ENCODE data around the gene ZBTB37. TPM values are rescaled to one million over a fixed set of nuclear protein-coding genes. Genes with fewer than 3 reads are reported as not detected.
"Not testable (repeated sequence)": the region's sequence is repeated elsewhere in the genome, so short reads cannot be mapped to it uniquely, and the experiment has no call there.

ZBTB37 gene
- total RNA-seq, 1 experiment from 2014 or later = 2.6 TPM

- no peak for DNase-seq (ENCODE audit: low spot score)
Observed at GRCh38 chr1:173865468-173866164, 2.6 kb upstream of the ZBTB37 start.

- no peak for DNase-seq (ENCODE audit: low spot score)
Observed at GRCh38 chr1:173866413-173867115, 1.6 kb upstream of the ZBTB37 start.

GRCh38 chr1:173867141-173867752 lies 933 bp upstream of the ZBTB37 start:
- no peak for DNase-seq (ENCODE audit: low spot score)

GRCh38 chr1:173867753-173868265 lies 371 bp upstream of the ZBTB37 start, which contains the start of gene GAS5:
Gene GAS5, minus strand, starts transcription at chr1:173867989.
- DNase-seq (ENCODE audit: low spot score) = peak; percentile 99

GRCh38 chr1:173869021-173869359 lies 810 bp downstream of the ZBTB37 start:
- peak; percentile 67 for DNase-seq (ENCODE audit: low spot score)

- DNase-seq (ENCODE audit: low spot score) = no peak
Observed at GRCh38 chr1:173870252-173871075, 2.3 kb downstream of the ZBTB37 start.

GRCh38 chr1:173871091-173871490 lies 2.9 kb downstream of the ZBTB37 start:
- no peak for DNase-seq (ENCODE audit: low spot score)

GRCh38 chr1:173871500-173871899 lies 3.3 kb downstream of the ZBTB37 start:
- DNase-seq (ENCODE audit: low spot score) = no peak

GRCh38 chr1:173876732-173877131 lies 8.6 kb downstream of the ZBTB37 start:
- no peak for DNase-seq (ENCODE audit: low spot score)

- no peak for DNase-seq (ENCODE audit: low spot score)
Observed at GRCh38 chr1:173878251-173878650, 10.1 kb downstream of the ZBTB37 start.

- not testable (repeated sequence) for DNase-seq (ENCODE audit: low spot score)
Observed at GRCh38 chr1:173881117-173881516, 12.9 kb downstream of the ZBTB37 start.

- no peak for DNase-seq (ENCODE audit: low spot score)
Observed at GRCh38 chr1:173884701-173885100, 16.5 kb downstream of the ZBTB37 start.

GRCh38 chr1:173886746-173887611 lies 18.8 kb downstream of the ZBTB37 start:
- DNase-seq (ENCODE audit: low spot score) = no peak

- DNase-seq (ENCODE audit: low spot score) = no peak
Observed at GRCh38 chr1:173887627-173888026, 19.4 kb downstream of the ZBTB37 start.

GRCh38 chr1:173888749-173889148 lies 20.6 kb downstream of the ZBTB37 start:
- DNase-seq (ENCODE audit: low spot score) = no peak

- DNase-seq (ENCODE audit: low spot score) = no peak
Observed at GRCh38 chr1:173889885-173890284, 21.7 kb downstream of the ZBTB37 start.

GRCh38 chr1:173893611-173894010 lies 25.4 kb downstream of the ZBTB37 start:
- no peak for DNase-seq (ENCODE audit: low spot score)

- DNase-seq (ENCODE audit: low spot score) = no peak
Observed at GRCh38 chr1:173894189-173894588, 26.0 kb downstream of the ZBTB37 start.

- DNase-seq (ENCODE audit: low spot score) = no peak
Observed at GRCh38 chr1:173900427-173900826, 32.2 kb downstream of the ZBTB37 start.

- no peak for DNase-seq (ENCODE audit: low spot score)
Observed at GRCh38 chr1:173900992-173901391, 32.8 kb downstream of the ZBTB37 start.

Measured in HT-29 (cell line).